HepG2 (cell line): Measurements from ENCODE around the gene MBTPS2. TPM values are rescaled to one million over a fixed set of nuclear protein-coding genes. Genes with fewer than 3 reads are reported as not detected.

Source experiments
- ATAC-seq: fragments of 200-7000 bp; cut with Tn5 transposase; 3 replicates; pipeline ENCODE4 v1.9.1; 2020; ENCODE audit warnings: mild to moderate bottlenecking, moderate library complexity
- BruUV-seq: library from RNA; stranded (reverse); fragments of 400-500 nt; replicated peaks from 2 replicates; lab custom pipeline; 2021; lab: Mats Ljungman, UMichigan
- CTCF ChIA-PET: fragments of 300-600 bp; formaldehyde crosslinking; extraction: SDS; loops from one replicate; lab custom pipeline; 2021; ENCODE audit warnings: low total read pairs, inconsistent platforms, low intra/inter-chr PET ratio; lab: Yijun Ruan, JAX
- POLR2A ChIA-PET: fragments of 350-600 bp; sonication (Branson Sonifier 250); formaldehyde crosslinking; loops from one replicate; lab custom pipeline; 2020; ENCODE audit warnings: antibody characterized with exemption, inconsistent platforms; lab: Yijun Ruan, JAX
- DNase-seq: peaks from one replicate; pipeline ENCODE4 v3.0.0-alpha.2; 2015; ENCODE audit warnings: low spot score
- FAIRE-seq: peaks from 3 replicates; lab custom pipeline; 2011; peaks lifted over from hg19 to GRCh38; lab: Jason Lieb, UNC
- H2AFZ ChIP-seq: one replicate; pipeline ENCODE4 v1.6.1; 2011; ENCODE audit warnings: low read length, inconsistent platforms
- H3K27ac ChIP-seq: fragments of 300-600 bp; 3 replicates; pipeline ENCODE4 v1.8.0; 2011; ENCODE audit warnings: mixed run types, mild to moderate bottlenecking, mixed read lengths, low read length, inconsistent platforms; ENCODE audit not compliant: insufficient read depth; ENCODE audit errors: extremely low read length
- H3K27me3 ChIP-seq, 2 experiments: fragments of 200-600 bp in 1 of 2; 2 replicates in 1 of 2; 3 replicates in 1 of 2; pipeline versions ENCODE4 v1.6.0 to v1.8.0; 2011; ENCODE audit warnings: low read length in 2 of 2, mild to moderate bottlenecking in 2 of 2, moderate library complexity in 2 of 2, inconsistent platforms in 1 of 2; ENCODE audit not compliant: insufficient read depth in 2 of 2, control insufficient read depth in 1 of 2
- H3K36me3 ChIP-seq, 2 experiments: fragments of 200-600 bp in 1 of 2; replicated peaks in 1 of 2; 2 replicates in 1 of 2; 3 replicates in 1 of 2; pipeline versions ENCODE4 v1.5.1 to v1.8.0; 2011; ENCODE audit warnings: low read length in 2 of 2, inconsistent platforms in 1 of 2; ENCODE audit not compliant: insufficient read depth in 2 of 2, control insufficient read depth in 1 of 2
- H3K4me1 ChIP-seq: 2 replicates; pipeline ENCODE4 v1.5.1; 2012; ENCODE audit warnings: low read length, inconsistent platforms; ENCODE audit not compliant: insufficient read depth
- H3K4me2 ChIP-seq: 2 replicates; pipeline ENCODE4 v1.6.0; 2011; ENCODE audit warnings: low read depth, low read length, inconsistent platforms
- H3K4me3 ChIP-seq, 3 experiments: fragments of 200-600 bp in 1 of 3; sonication (generic), shearing (Covaris generic) in 1 of 3; replicated peaks in 1 of 3; 2 replicates each; pipeline ENCODE4 v1.5.1; 2011 to 2016; ENCODE audit warnings: low read length in 3 of 3, inconsistent platforms in 2 of 3, low read depth in 2 of 3, mild to moderate bottlenecking in 2 of 3, control low read depth in 1 of 3, mixed read lengths in 1 of 3; ENCODE audit not compliant: insufficient read depth in 1 of 3
- H3K79me2 ChIP-seq: one replicate; pipeline ENCODE4 v1.6.1; 2011; ENCODE audit warnings: low read length, inconsistent platforms; ENCODE audit not compliant: insufficient read depth
- H3K9ac ChIP-seq: 2 replicates; pipeline ENCODE4 v1.6.0; 2011; ENCODE audit warnings: mild to moderate bottlenecking, low read depth, low read length, inconsistent platforms; ENCODE audit not compliant: insufficient read depth
- H3K9me3 ChIP-seq: 2 replicates; pipeline ENCODE4 v1.5.1; 2012; ENCODE audit warnings: mild to moderate bottlenecking, low read length
- H4K20me1 ChIP-seq: 2 replicates; pipeline ENCODE4 v1.6.0; 2011; ENCODE audit warnings: inconsistent platforms, mild to moderate bottlenecking, low read length, moderate library complexity; ENCODE audit not compliant: insufficient read depth
- ATF3 ChIP-seq: sonication (generic); formaldehyde crosslinking; IDR thresholded peaks from 2 replicates; pipeline ENCODE4 v1.4.0; 2020; ENCODE audit warnings: missing genetic modification reagents
- BRCA1 ChIP-seq: sonication (generic); formaldehyde crosslinking; IDR thresholded peaks from 2 replicates; pipeline ENCODE4 v1.4.0; 2020; ENCODE audit warnings: missing genetic modification reagents
- GLMP ChIP-seq: sonication (generic); formaldehyde crosslinking; IDR thresholded peaks from 2 replicates; pipeline ENCODE4 v1.9.0; 2021; ENCODE audit warnings: missing genetic modification reagents, mild to moderate bottlenecking, borderline replicate concordance
- HOMEZ ChIP-seq: IDR thresholded peaks from 2 replicates; pipeline ENCODE4 v1.6.1; 2016; ENCODE audit warnings: low read depth
- IRF9 ChIP-seq: sonication (generic); formaldehyde crosslinking; IDR thresholded peaks from 2 replicates; pipeline ENCODE4 v1.8.0; 2022; ENCODE audit warnings: missing genetic modification reagents, mild to moderate bottlenecking, borderline replicate concordance
- JUNB ChIP-seq: sonication (generic); formaldehyde crosslinking; IDR thresholded peaks from 2 replicates; pipeline ENCODE4 v1.8.0; 2022; ENCODE audit warnings: missing genetic modification reagents, mild to moderate bottlenecking, borderline replicate concordance
- KDM1A ChIP-seq: IDR thresholded peaks from 2 replicates; pipeline ENCODE4 v1.6.1; 2016; ENCODE audit warnings: missing compliant biosample characterization
- TEAD3 ChIP-seq: optimal IDR thresholded peaks from 2 replicates; pipeline ENCODE3; 2016; ENCODE audit warnings: borderline replicate concordance
- TFDP2 ChIP-seq: sonication (generic); formaldehyde crosslinking; IDR thresholded peaks from 2 replicates; pipeline ENCODE4 v1.4.0; 2020; ENCODE audit warnings: missing genetic modification reagents
- TRIM24 ChIP-seq: sonication (generic); formaldehyde crosslinking; IDR thresholded peaks from 2 replicates; pipeline ENCODE4 v1.8.0; 2022; ENCODE audit warnings: mild to moderate bottlenecking, missing genetic modification reagents
- ZNF232 ChIP-seq: sonication (generic); formaldehyde crosslinking; IDR thresholded peaks from 2 replicates; pipeline ENCODE4 v1.4.0; 2020; ENCODE audit warnings: missing genetic modification reagents, borderline replicate concordance
- WGBS: methylation state at CpG from one replicate; pipeline ENCODE4 v1.1.6; 2017; ENCODE audit warnings: low lambda C conversion rate; 5-methylcytosine and 5-hydroxymethylcytosine counted together
- in situ Hi-C: cut with HindIII; loops from 2 replicates; pipeline ENCODE4 v1.10.0; 2017; ENCODE audit warnings: low pct_unique_long_range_greater_than_20kb; ENCODE audit not compliant: extremely low pct_ligation_motif_present
- intact Hi-C: fragments of 100-400 bp; cut with micrococcal nuclease; formaldehyde crosslinking; loops from one replicate; pipeline ENCODE4 v1.10.0; 2022; ENCODE audit not compliant: unreplicated experiment
- polyA plus RNA-seq, 8 experiments: library from polyadenylated mRNA; depleted of rRNA in 3 of 8; stranded (reverse) in 7 of 8; unstranded in 1 of 8; fragments of >200 nt; fragmentation: Illumina TruSeq in 4 of 8; extraction: Trizol in 4 of 8; gene quantifications; 2 replicates each; pipeline versions ENCODE4 v1.2.1 to v1.2.3, GENCODE V29; 2011 to 2016; ENCODE audit warnings: low read depth in 4 of 8, missing spikeins in 1 of 8, mixed read lengths in 1 of 8; ENCODE audit not compliant: insufficient read depth in 1 of 8
- total RNA-seq, 5 experiments: library from RNA; depleted of rRNA; stranded (reverse); fragments of >200 nt; fragmentation: Illumina TruSeq; extraction: Trizol; gene quantifications; 2 replicates each; pipeline ENCODE4 v1.2.3, GENCODE V29; 2016; ENCODE audit warnings: low read depth in 1 of 5

Gene MBTPS2
- total and polyA plus RNA-seq, 2 of the 13 experiments (the other 11 are each of a cell fraction or from before 2014, with no cell fraction given) = 5.7 to 14.4 TPM

- DNase-seq (no peak), FAIRE-seq (no peak), ATAC-seq (no peak)
- WGBS = 37% methylated on average over 3 of the region's 3 CpGs
- no peaks in the 10 kb centered on the region for H3K27me3 ChIP-seq
- H3K9me3 ChIP-seq = no peaks in the 10 kb centered on the region
- no peak overlapping the region for H3K9ac ChIP-seq
- BruUV-seq = no TSS peak
- no peaks in the 10 kb centered on the region for H3K79me2 ChIP-seq
- no peak overlapping the region; a peak in 1 of 6 replicates for H3K4me3 ChIP-seq
- TF ChIP-seq ZNF232 (CRISPR knock-in tag) (no peak), GLMP (CRISPR knock-in tag) (no peak), TRIM24 (CRISPR knock-in tag) (no peak), KDM1A (CRISPR knock-in tag) (no peak), BRCA1 (CRISPR knock-in tag) (no peak)
- H4K20me1 ChIP-seq = no peaks in the 10 kb centered on the region
- H3K4me1 ChIP-seq = peaks cover 23% of the 10 kb centered on the region
- CTCF ChIA-PET = no interaction called here
- H3K36me3 ChIP-seq = no peaks in the 10 kb centered on the region
- POLR2A ChIA-PET = no interaction called here
- in situ Hi-C loops = no loop called here
- intact Hi-C loops = no loop called here
- no peak overlapping the region for H2AFZ ChIP-seq
- H3K27ac ChIP-seq = no peak overlapping the region
- H3K4me2 ChIP-seq = 0 out of 2 replicates have a peak overlapping the region, but pooled peaks have one; percentile 12
Measured at GRCh38 chrX:21926116-21926515, 86.7 kb downstream of the MBTPS2 start.

- 24% methylated on average over 6 of the region's 6 CpGs for WGBS
- peak overlapping the region; percentile 35 for H3K27ac ChIP-seq
- H3K79me2 ChIP-seq = no peaks in the 10 kb centered on the region
- no peaks in the 10 kb centered on the region for H3K9me3 ChIP-seq
- H3K27me3 ChIP-seq = no peaks in the 10 kb centered on the region
- intact Hi-C loops = no loop called here
- no peak overlapping the region for H2AFZ ChIP-seq
- ChIA-PET POLR2A (no interaction called here), CTCF (no interaction called here)
- peak; percentile 73 for ATAC-seq
- DNase-seq = peak; percentile 82
- peaks cover 27% of the 10 kb centered on the region for H3K4me1 ChIP-seq
- no peaks in the 10 kb centered on the region for H3K36me3 ChIP-seq
- peak; percentile 39 for FAIRE-seq
- no peaks in the 10 kb centered on the region for H4K20me1 ChIP-seq
- no peak overlapping the region for H3K9ac ChIP-seq
- peak overlapping the region; percentile 12; the same call in 1 of the 2 replicates for H3K4me2 ChIP-seq
- no TSS peak for BruUV-seq
- no peak overlapping the region; a peak in 1 of 6 replicates for H3K4me3 ChIP-seq
- in situ Hi-C loops = no loop called here
- TF ChIP-seq TFDP2 (CRISPR knock-in tag) = no peak
- TF ChIP-seq IRF9 = no peak
- TF ChIP-seq ATF3 (CRISPR knock-in tag) = peak; percentile 47; the same call in 1 of the 2 replicates
- TF ChIP-seq JUNB (CRISPR knock-in tag) = peak; percentile 35; the same call in 1 of the 2 replicates
- TF ChIP-seq TEAD3 (CRISPR knock-in tag) = peak; percentile 67
- TF ChIP-seq HOMEZ (CRISPR knock-in tag) = peak; percentile 17; the same call in 1 of the 2 replicates
Measured at GRCh38 chrX:21926527-21927278, 87.3 kb downstream of the MBTPS2 start.
